Epithelial cell of umbilical artery (primary cell): Measurements from ENCODE around the gene PCDHB13. TPM values are rescaled to one million over a fixed set of nuclear protein-coding genes. Genes with fewer than 3 reads are reported as not detected.

ENCODE experiments used
- total RNA-seq: library from RNA; depleted of rRNA; stranded (reverse); fragments of >200 nt; gene quantifications from 2 replicates; pipeline ENCODE4 v1.2.3, GENCODE V29; 2014

The PCDHB13 gene
- total RNA-seq, result 0.15 and 0.65 TPM in 2 replicates

DNA sequence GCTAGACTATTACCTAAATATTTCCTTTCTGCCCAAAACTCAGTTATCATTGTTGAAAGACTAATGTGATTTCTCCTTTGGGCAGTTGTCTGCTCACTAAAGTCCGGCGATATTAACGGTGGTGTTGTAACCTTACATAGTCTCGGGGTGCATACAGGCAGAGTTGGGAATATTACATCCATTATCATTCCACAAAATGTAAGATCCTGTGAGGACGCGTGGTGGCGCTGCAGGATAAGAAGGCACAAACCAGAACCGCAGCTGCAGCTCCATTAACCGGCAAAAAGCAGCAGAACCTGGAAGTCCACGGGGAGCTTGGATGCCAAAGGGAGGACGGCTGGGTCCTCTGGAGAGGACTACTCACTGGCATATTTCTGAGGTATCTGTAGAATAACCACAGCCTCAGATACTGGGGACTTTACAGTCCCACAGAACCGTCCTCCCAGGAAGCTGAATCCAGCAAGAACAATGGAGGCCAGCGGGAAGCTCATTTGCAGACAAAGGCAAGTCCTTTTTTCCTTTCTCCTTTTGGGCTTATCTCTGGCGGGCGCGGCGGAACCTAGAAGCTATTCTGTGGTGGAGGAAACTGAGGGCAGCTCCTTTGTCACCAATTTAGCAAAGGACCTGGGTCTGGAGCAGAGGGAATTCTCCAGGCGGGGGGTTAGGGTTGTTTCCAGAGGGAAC is at the start of gene PCDHB13:
TSS of gene PCDHB13 (plus strand) at position 264 of the 684 bp plus-strand sequence. CDS start at position 469, 205 bp downstream.

GRCh38 chr5:141172381-141173204 is 41.1 kb upstream of the PCDHB13 start, which contains the start of gene PCDHB7:
PCDHB7 (plus strand) TSS chr5:141172644; CDS start chr5:141172836, 192 bp downstream.

GRCh38 chr5:141177577-141178191 is 36.0 kb upstream of the PCDHB13 start, which contains the start of gene PCDHB8:
PCDHB8 (plus strand) TSS chr5:141177790; CDS start chr5:141178035, 245 bp downstream.

GRCh38 chr5:141182248-141182647 is 31.5 kb upstream of the PCDHB13 start, which contains the start of gene PCDHB16:
PCDHB16 (plus strand) TSS chr5:141182387; CDS start chr5:141182560, 173 bp downstream.

DNA sequence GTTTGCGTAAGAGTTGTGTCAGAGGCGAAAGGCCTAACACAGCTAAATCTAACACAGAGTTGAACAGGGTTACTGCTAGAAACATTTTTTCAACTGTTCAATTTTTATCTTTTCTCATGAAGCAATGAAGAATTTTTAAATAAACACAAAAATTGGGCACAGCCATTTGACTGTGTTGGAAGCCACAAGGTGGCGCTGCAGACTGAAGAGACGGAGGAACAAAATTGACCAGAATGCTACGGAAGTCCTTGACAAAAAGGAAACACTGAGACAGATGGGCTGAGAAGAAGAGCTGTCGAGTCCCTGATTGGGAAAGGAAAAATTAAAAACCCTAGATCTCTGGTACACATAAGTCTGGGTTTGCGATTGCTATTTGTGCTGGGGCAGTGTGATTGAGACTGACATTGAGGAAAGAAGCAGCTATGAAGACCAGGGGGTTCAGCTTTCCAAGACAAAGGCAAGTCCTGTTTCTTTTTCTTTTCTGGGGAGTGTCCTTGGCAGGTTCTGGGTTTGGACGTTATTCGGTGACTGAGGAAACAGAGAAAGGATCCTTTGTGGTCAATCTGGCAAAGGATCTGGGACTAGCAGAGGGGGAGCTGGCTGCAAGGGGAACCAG is 26.7 kb upstream of the PCDHB13 start, which contains the start of gene PCDHB9:
TSS of gene PCDHB9 (plus strand) at position 265 of the 616 bp plus-strand sequence. CDS start at position 423, 158 bp downstream.

GRCh38 chr5:141192110-141192725 is 21.5 kb upstream of the PCDHB13 start, which contains the start of gene PCDHB10:
PCDHB10 (plus strand) TSS chr5:141192353; CDS start chr5:141192553, 200 bp downstream.

DNA sequence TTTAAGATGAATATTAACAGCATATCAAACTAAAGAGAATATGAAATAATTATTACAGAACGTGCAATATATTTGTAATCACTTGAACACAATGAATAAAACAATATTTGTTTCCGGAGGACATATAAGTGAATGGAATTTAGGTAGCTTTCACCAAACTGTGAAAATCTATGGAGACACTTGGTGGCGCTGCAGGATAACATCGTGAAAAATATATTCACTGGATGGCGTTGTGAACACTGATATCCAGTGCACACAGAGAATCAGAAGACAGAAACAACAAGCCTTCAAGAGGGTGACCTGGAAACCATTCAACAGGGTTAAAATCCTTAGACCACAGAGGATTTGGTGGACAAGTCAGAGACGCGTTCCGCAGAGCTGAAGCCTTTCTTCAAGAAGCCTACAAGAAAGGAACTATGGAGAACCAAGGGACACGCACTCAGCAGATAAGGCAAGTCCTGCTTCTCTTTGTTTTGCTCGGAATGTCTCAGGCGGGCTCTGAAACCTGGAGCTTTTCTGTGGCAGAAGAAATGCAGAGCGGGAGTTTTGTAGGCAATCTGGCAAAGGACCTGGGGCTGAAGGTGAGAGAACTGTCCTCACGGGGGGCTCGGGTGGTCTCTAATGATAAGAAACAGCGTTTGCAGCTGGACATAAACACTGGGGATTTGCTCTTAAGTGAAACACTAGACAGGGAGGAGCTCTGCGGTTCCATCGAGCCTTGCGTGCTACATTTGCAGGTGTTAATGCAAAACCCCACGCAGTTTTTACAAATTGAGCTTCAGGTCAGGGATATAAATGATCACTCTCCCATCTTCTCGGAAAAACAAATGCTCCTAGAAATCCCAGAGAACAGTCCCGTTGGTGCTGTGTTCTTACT is 14.1 kb upstream of the PCDHB13 start, which contains the start of gene PCDHB11:
TSS of gene PCDHB11 (plus strand) at position 269 of the 877 bp plus-strand sequence. CDS start at position 417, 148 bp downstream.

GRCh38 chr5:141208478-141208877 is 5.2 kb upstream of the PCDHB13 start, which contains the start of gene PCDHB12:
PCDHB12 (plus strand) TSS chr5:141208719; CDS start chr5:141208908, 189 bp downstream.

GRCh38 chr5:141223112-141223783 is 9.5 kb downstream of the PCDHB13 start, which contains the start of gene PCDHB14:
PCDHB14 (plus strand) TSS chr5:141223343; CDS start chr5:141223506, 163 bp downstream.

GRCh38 chr5:141245250-141245717 is 31.6 kb downstream of the PCDHB13 start, which contains the start of gene PCDHB15:
PCDHB15 (plus strand) TSS chr5:141245395; CDS start chr5:141245579, 184 bp downstream.

Other genes starting within 250 kb of the PCDHB13 start
- under 0.01 and 0.30 TPM in 2 replicates for gene PCDHAC2, start 247.4 kb upstream of the PCDHB13 start, total RNA-seq
- gene PCDHB1, start 162.5 kb upstream of the PCDHB13 start, total RNA-seq, result not detected in 2 replicates
- under 0.01 and 0.32 TPM in 2 replicates for gene PCDHB2, start 119.3 kb upstream of the PCDHB13 start, total RNA-seq
- under 0.01 TPM in 1 of 2 replicates, not detected in the other for gene PCDHB3, start 113.4 kb upstream of the PCDHB13 start, total RNA-seq
- gene PCDHB4, start 92.1 kb upstream of the PCDHB13 start, total RNA-seq, result under 0.01 and 0.15 TPM in 2 replicates
- under 0.01 and 0.46 TPM in 2 replicates for gene PCDHB5, start 78.7 kb upstream of the PCDHB13 start, total RNA-seq
- gene PCDHB6, start 63.9 kb upstream of the PCDHB13 start, total RNA-seq, result not detected in 2 replicates
- under 0.01 TPM in 1 of 2 replicates, not detected in the other for gene PCDHB7, start 41.3 kb upstream of the PCDHB13 start, total RNA-seq
- gene PCDHB8, start 36.1 kb upstream of the PCDHB13 start, total RNA-seq, result under 0.01 and 0.15 TPM in 2 replicates
- under 0.01 TPM in 2 replicates for gene PCDHB16, start 31.5 kb upstream of the PCDHB13 start, total RNA-seq
- gene PCDHB9, start 26.8 kb upstream of the PCDHB13 start, total RNA-seq, result 0.15 TPM in 1 of 2 replicates, not detected in the other
- 0.30 and 0.32 TPM in 2 replicates for gene PCDHB10, start 21.6 kb upstream of the PCDHB13 start, total RNA-seq
- under 0.01 and 0.15 TPM in 2 replicates for gene PCDHB11, start 14.3 kb upstream of the PCDHB13 start, total RNA-seq
- gene PCDHB12, start 5.2 kb upstream of the PCDHB13 start, total RNA-seq, result under 0.01 TPM in 1 of 2 replicates, not detected in the other
- gene PCDHB14, start 9.4 kb downstream of the PCDHB13 start, total RNA-seq, result 0.61 and 0.65 TPM in 2 replicates
- gene PCDHB15, start 31.5 kb downstream of the PCDHB13 start, total RNA-seq, result 0.32 and 0.46 TPM in 2 replicates
- 0.15 TPM in 1 of 2 replicates, not detected in the other for gene SLC25A2, start 90.1 kb downstream of the PCDHB13 start, total RNA-seq
- 76.7 and 85.6 TPM in 2 replicates for gene TAF7, start 106.9 kb downstream of the PCDHB13 start, total RNA-seq
- gene PCDHGA1, start 116.6 kb downstream of the PCDHB13 start, total RNA-seq, result under 0.01 and 0.32 TPM in 2 replicates
- 0.46 and 0.65 TPM in 2 replicates for gene PCDHGA2, start 124.8 kb downstream of the PCDHB13 start, total RNA-seq
- 0.15 and 0.32 TPM in 2 replicates for gene PCDHGA3, start 129.9 kb downstream of the PCDHB13 start, total RNA-seq
- under 0.01 and 0.65 TPM in 2 replicates for gene PCDHGB1, start 136.2 kb downstream of the PCDHB13 start, total RNA-seq
- gene PCDHGA4, start 141.1 kb downstream of the PCDHB13 start, total RNA-seq, result 1.7 and 1.9 TPM in 2 replicates
- 0.46 and 0.65 TPM in 2 replicates for gene PCDHGB2, start 146.1 kb downstream of the PCDHB13 start, total RNA-seq
- gene PCDHGA5, start 150.2 kb downstream of the PCDHB13 start, total RNA-seq, result 0.30 and 0.32 TPM in 2 replicates
- gene PCDHGB3, start 156.3 kb downstream of the PCDHB13 start, total RNA-seq, result 0.46 and 1.3 TPM in 2 replicates
- gene PCDHGA6, start 160.0 kb downstream of the PCDHB13 start, total RNA-seq, result 0.76 and 0.97 TPM in 2 replicates
- 0.65 and 0.91 TPM in 2 replicates for gene PCDHGA7, start 168.8 kb downstream of the PCDHB13 start, total RNA-seq
- 4.9 and 10.1 TPM in 2 replicates for gene PCDHGB4, start 173.8 kb downstream of the PCDHB13 start, total RNA-seq
- gene PCDHGA8, start 178.7 kb downstream of the PCDHB13 start, total RNA-seq, result 0.46 and 0.97 TPM in 2 replicates
- gene PCDHGB5, start 184.0 kb downstream of the PCDHB13 start, total RNA-seq, result 6.1 and 9.1 TPM in 2 replicates
- gene PCDHGA9, start 188.9 kb downstream of the PCDHB13 start, total RNA-seq, result 0.76 and 0.97 TPM in 2 replicates
- 0.97 and 1.1 TPM in 2 replicates for gene PCDHGB6, start 194.1 kb downstream of the PCDHB13 start, total RNA-seq
- 2.3 TPM in 2 replicates for gene PCDHGA10, start 199.1 kb downstream of the PCDHB13 start, total RNA-seq
- gene PCDHGB7, start 203.8 kb downstream of the PCDHB13 start, total RNA-seq, result 2.9 and 3.3 TPM in 2 replicates
- 5.3 and 5.8 TPM in 2 replicates for gene PCDHGA11, start 207.1 kb downstream of the PCDHB13 start, total RNA-seq
- gene PCDHGA12, start 216.6 kb downstream of the PCDHB13 start, total RNA-seq, result 5.2 and 5.9 TPM in 2 replicates